ENCODE measurements around the gene NCKAP5.

DNA sequence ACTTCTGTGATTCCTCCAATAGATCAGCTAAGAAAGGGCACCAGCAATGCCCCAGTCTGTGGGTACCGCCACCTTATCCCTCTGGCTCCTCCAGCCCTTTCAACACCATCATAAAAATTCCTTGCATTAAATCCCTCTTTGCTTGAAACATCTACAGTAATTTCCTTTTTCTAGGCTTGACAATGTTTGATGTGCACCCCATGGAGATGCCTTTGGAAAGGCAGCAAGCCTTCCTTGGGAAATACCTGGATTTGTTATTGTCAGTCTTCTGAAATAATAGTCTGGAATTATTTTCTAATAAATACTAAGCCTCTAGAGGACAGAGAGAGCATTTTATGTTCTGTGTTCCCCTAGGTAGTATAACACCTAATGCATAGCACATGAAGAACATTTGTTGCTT is 46.1 kb downstream of the NCKAP5 start:
- TF ChIP-seq, protein P1, sequence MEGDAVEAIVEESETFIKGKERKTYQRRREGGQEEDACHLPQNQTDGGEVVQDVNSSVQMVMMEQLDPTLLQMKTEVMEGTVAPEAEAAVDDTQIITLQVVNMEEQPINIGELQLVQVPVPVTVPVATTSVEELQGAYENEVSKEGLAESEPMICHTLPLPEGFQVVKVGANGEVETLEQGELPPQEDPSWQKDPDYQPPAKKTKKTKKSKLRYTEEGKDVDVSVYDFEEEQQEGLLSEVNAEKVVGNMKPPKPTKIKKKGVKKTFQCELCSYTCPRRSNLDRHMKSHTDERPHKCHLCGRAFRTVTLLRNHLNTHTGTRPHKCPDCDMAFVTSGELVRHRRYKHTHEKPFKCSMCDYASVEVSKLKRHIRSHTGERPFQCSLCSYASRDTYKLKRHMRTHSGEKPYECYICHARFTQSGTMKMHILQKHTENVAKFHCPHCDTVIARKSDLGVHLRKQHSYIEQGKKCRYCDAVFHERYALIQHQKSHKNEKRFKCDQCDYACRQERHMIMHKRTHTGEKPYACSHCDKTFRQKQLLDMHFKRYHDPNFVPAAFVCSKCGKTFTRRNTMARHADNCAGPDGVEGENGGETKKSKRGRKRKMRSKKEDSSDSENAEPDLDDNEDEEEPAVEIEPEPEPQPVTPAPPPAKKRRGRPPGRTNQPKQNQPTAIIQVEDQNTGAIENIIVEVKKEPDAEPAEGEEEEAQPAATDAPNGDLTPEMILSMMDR (conservative IDR thresholded peaks at IDR 0.05; ENCODE audit: low read depth, low read length): no peak
- no peak for TF ChIP-seq EZH2 (IDR thresholded peaks at IDR 0.05; ENCODE audit: low read length, unreplicated experiment)

Data from PC-3 (cell line).